PFSK-1 (cell line): Measurements from ENCODE around the gene CTF1.

Source experiments
- FOXP2 ChIP-seq: optimal IDR thresholded peaks from 2 replicates; pipeline ENCODE3; 2011; ENCODE audit warnings: borderline replicate concordance, control low read depth, inconsistent platforms; ENCODE audit not compliant: insufficient read depth; ENCODE audit errors: extremely low read length, extremely low read depth
- POLR2AphosphoS5 ChIP-seq: IDR thresholded peaks from 2 replicates; pipeline ENCODE4 v1.6.1; 2012; ENCODE audit warnings: low read depth, mild to moderate bottlenecking, control low read depth, low read length, moderate library complexity
- REST ChIP-seq, 2 experiments: IDR thresholded peaks; 2 replicates each; pipeline versions ENCODE4 v1.6.1 to v1.8.0; 2011 to 2012; ENCODE audit warnings: low read depth in 2 of 2, low read length in 2 of 2, control low read depth in 1 of 2, inconsistent platforms in 1 of 2, mild to moderate bottlenecking in 1 of 2, moderate library complexity in 1 of 2; ENCODE audit not compliant: insufficient read depth in 1 of 2
- SIN3A ChIP-seq: IDR thresholded peaks from 2 replicates; pipeline ENCODE4 v1.6.1; 2012; ENCODE audit warnings: mild to moderate bottlenecking, low read length, moderate library complexity, borderline replicate concordance; ENCODE audit not compliant: insufficient read depth
- TAF1 ChIP-seq: IDR thresholded peaks from 2 replicates; pipeline ENCODE4 v1.6.1; 2012; ENCODE audit warnings: low read length, control low read depth, borderline replicate concordance; ENCODE audit not compliant: insufficient read depth

The CTF1 gene

GRCh38 chr16:30903002-30903401, 6.6 kb downstream of the CTF1 start:
- TF ChIP-seq SIN3A (no peak), FOXP2 (no peak), TAF1 (no peak), REST (IDR thresholded peaks at IDR 0.05; ENCODE audit: insufficient read depth in 1 of 2, low read depth in 2 of 2, low read length in 2 of 2) (no peak), POLR2AphosphoS5 (no peak)

- TF ChIP-seq TAF1 (no peak), REST (IDR thresholded peaks at IDR 0.05; ENCODE audit: insufficient read depth in 1 of 2, low read depth in 2 of 2, low read length in 2 of 2) (no peak), FOXP2 (no peak), SIN3A (no peak), POLR2AphosphoS5 (no peak)
These were observed 7.2 kb downstream of the CTF1 start for GRCh38 chr16:30903596-30903995.

GRCh38 chr16:30904114-30904780, 7.8 kb downstream of the CTF1 start:
- TF ChIP-seq SIN3A, result no peak
- no peak for TF ChIP-seq FOXP2
- no peak for TF ChIP-seq REST (IDR thresholded peaks at IDR 0.05; ENCODE audit: insufficient read depth in 1 of 2, low read depth in 2 of 2, low read length in 2 of 2)
- TF ChIP-seq POLR2AphosphoS5, result no peak
- TF ChIP-seq TAF1, result no peak

GRCh38 chr16:30907064-30907463, 10.7 kb downstream of the CTF1 start:
- TF ChIP-seq POLR2AphosphoS5, result no peak
- no peak for TF ChIP-seq SIN3A
- no peak for TF ChIP-seq REST (IDR thresholded peaks at IDR 0.05; ENCODE audit: insufficient read depth in 1 of 2, low read depth in 2 of 2, low read length in 2 of 2)
- no peak for TF ChIP-seq FOXP2
- no peak for TF ChIP-seq TAF1
